H1 (cell line): ENCODE data around the gene RNU5D-1. TPM values are rescaled to one million over a fixed set of nuclear protein-coding genes. Genes with fewer than 3 reads are reported as not detected.
A peak's percentile ranks its signal among the peaks of the same experiment; 100 is the strongest.

ENCODE experiments used
- CTCF ChIA-PET: fragments of 300-600 bp; sonication (Branson Sonifier 250); formaldehyde crosslinking; loops from one replicate; lab custom pipeline; 2021; ENCODE audit not compliant: partially characterized antibody; lab: Charles Lee
- POLR2A ChIA-PET: fragments of 300-600 bp; sonication (Branson Sonifier 250); formaldehyde crosslinking; loops from one replicate; lab custom pipeline; 2021; ENCODE audit warnings: inconsistent platforms; ENCODE audit not compliant: partially characterized antibody; lab: Charles Lee
- DNase-seq, 2 experiments: peaks; one replicate each; pipeline versions ENCODE4 v3.0.0 to v3.0.0-alpha.2; 2010 to 2022; ENCODE audit warnings: low spot score in 2 of 2, low read depth in 1 of 2, mixed read lengths in 1 of 2
- FAIRE-seq: peaks from 2 replicates; lab custom pipeline; 2011; peaks lifted over from hg19 to GRCh38; lab: Jason Lieb, UNC
- H2AFZ ChIP-seq: 2 replicates; pipeline ENCODE4 v1.8.1; 2012; ENCODE audit warnings: low read length, inconsistent platforms
- H2AK5ac ChIP-seq: 2 replicates; pipeline ENCODE4 v1.6.1; 2013; ENCODE audit warnings: low read depth, low read length
- H2BK120ac ChIP-seq: replicated peaks from 2 replicates; pipeline ENCODE3; 2013; ENCODE audit warnings: low read depth, low read length, inconsistent platforms
- H2BK12ac ChIP-seq: 2 replicates; pipeline ENCODE4 v1.6.1; 2013; ENCODE audit warnings: low read depth, low read length
- H2BK15ac ChIP-seq: 2 replicates; pipeline ENCODE4 v1.6.1; 2013; ENCODE audit warnings: low read length
- H2BK20ac ChIP-seq: 2 replicates; pipeline ENCODE4 v1.6.1; 2013; ENCODE audit warnings: low read length
- H2BK5ac ChIP-seq: 2 replicates; pipeline ENCODE4 v1.6.1; 2013; ENCODE audit warnings: low read depth, low read length
- H3K14ac ChIP-seq: 2 replicates; pipeline ENCODE4 v1.6.1; 2013; ENCODE audit warnings: inconsistent platforms; ENCODE audit not compliant: insufficient read length
- H3K18ac ChIP-seq: 2 replicates; pipeline ENCODE4 v1.6.1; 2013; ENCODE audit warnings: low read length; ENCODE audit errors: extremely low read depth
- H3K23ac ChIP-seq: 2 replicates; pipeline ENCODE4 v1.6.1; 2013; ENCODE audit warnings: inconsistent platforms; ENCODE audit not compliant: insufficient read length
- H3K23me2 ChIP-seq: 2 replicates; pipeline ENCODE4 v1.6.1; 2013; ENCODE audit warnings: low read depth, low read length
- H3K27ac ChIP-seq: 2 replicates; pipeline ENCODE4 v1.6.1; 2011; ENCODE audit warnings: low read depth, low read length, inconsistent platforms
- H3K27me3 ChIP-seq, 4 experiments: replicated peaks in 1 of 4; 1 replicate in 1 of 4; 2 replicates in 3 of 4; pipeline versions ENCODE4 v1.6.1 to v1.8.1; 2011 to 2013; ENCODE audit warnings: low read length in 3 of 4, mild to moderate bottlenecking in 3 of 4, inconsistent platforms in 2 of 4, mixed read lengths in 2 of 4, moderate library complexity in 1 of 4; ENCODE audit not compliant: control insufficient read depth in 3 of 4, insufficient read depth in 3 of 4; ENCODE audit errors: extremely low read depth in 1 of 4
- H3K36me3 ChIP-seq, 4 experiments: 2 replicates each; pipeline versions ENCODE4 v1.6.1 to v1.8.1; 2011 to 2013; ENCODE audit warnings: mild to moderate bottlenecking in 4 of 4, low read length in 3 of 4, moderate library complexity in 2 of 4, control low read depth in 1 of 4, inconsistent platforms in 1 of 4; ENCODE audit not compliant: insufficient read depth in 4 of 4, control insufficient read depth in 2 of 4
- H3K4ac ChIP-seq: replicated peaks from 2 replicates; pipeline ENCODE3; 2013; ENCODE audit warnings: low read length, low read depth, mixed read lengths, inconsistent platforms; ENCODE audit not compliant: insufficient read length
- H3K4me1 ChIP-seq, 4 experiments: replicated peaks in 1 of 4; 1 replicate in 1 of 4; 2 replicates in 3 of 4; pipeline versions ENCODE4 v1.6.1 to v1.8.1; 2011 to 2013; ENCODE audit warnings: low read length in 3 of 4, inconsistent platforms in 2 of 4, mixed read lengths in 1 of 4; ENCODE audit not compliant: insufficient read depth in 4 of 4, control insufficient read depth in 3 of 4
- H3K4me2 ChIP-seq, 2 experiments: 2 replicates each; pipeline versions ENCODE4 v1.6.1 to v1.8.1; 2011 to 2013; ENCODE audit warnings: low read depth in 2 of 2, low read length in 2 of 2, control low read depth in 1 of 2, inconsistent platforms in 1 of 2, mild to moderate bottlenecking in 1 of 2; ENCODE audit not compliant: insufficient read depth in 1 of 2
- H3K4me3 ChIP-seq, 4 experiments: fragments of 200-600, 300-600 bp in 1 of 4; sonication (generic), shearing (Covaris generic), sonication (Bioruptor Twin) in 1 of 4; 2 replicates each; pipeline versions ENCODE4 v1.5.1 to v1.8.1; 2011 to 2016; ENCODE audit warnings: low read length in 4 of 4, low read depth in 3 of 4, control low read depth in 2 of 4, inconsistent platforms in 2 of 4, mild to moderate bottlenecking in 2 of 4, mixed read lengths in 1 of 4, moderate library complexity in 1 of 4; ENCODE audit not compliant: insufficient read depth in 2 of 4; ENCODE audit errors: extremely low read depth in 1 of 4
- H3K56ac ChIP-seq: replicated peaks from 2 replicates; pipeline ENCODE3; 2013; ENCODE audit warnings: low read depth, mild to moderate bottlenecking, mixed read lengths, low read length, inconsistent platforms; ENCODE audit not compliant: insufficient read length
- H3K79me1 ChIP-seq: 2 replicates; pipeline ENCODE4 v1.6.1; 2013; ENCODE audit warnings: low read depth, low read length, control low read depth
- H3K79me2 ChIP-seq, 2 experiments: 2 replicates each; pipeline versions ENCODE4 v1.6.1 to v1.8.1; 2012 to 2013; ENCODE audit warnings: low read length in 2 of 2, mild to moderate bottlenecking in 2 of 2, inconsistent platforms in 1 of 2; ENCODE audit not compliant: insufficient read depth in 2 of 2, control insufficient read depth in 1 of 2
- H3K9ac ChIP-seq, 4 experiments: replicated peaks in 1 of 4; 1 replicate in 1 of 4; 2 replicates in 3 of 4; pipeline versions ENCODE4 v1.6.1 to v1.8.1; 2011 to 2013; ENCODE audit warnings: low read depth in 3 of 4, low read length in 3 of 4, control low read depth in 2 of 4, mild to moderate bottlenecking in 2 of 4, moderate library complexity in 2 of 4, inconsistent platforms in 1 of 4; ENCODE audit errors: extremely low read depth in 1 of 4
- H3K9me3 ChIP-seq, 2 experiments: 2 replicates each; pipeline versions ENCODE4 v1.6.1 to v1.8.1; 2012 to 2013; ENCODE audit warnings: mild to moderate bottlenecking in 2 of 2, moderate library complexity in 2 of 2, control low read depth in 1 of 2, inconsistent platforms in 1 of 2, low read depth in 1 of 2, low read length in 1 of 2, mixed read lengths in 1 of 2; ENCODE audit not compliant: insufficient read depth in 2 of 2
- H4K20me1 ChIP-seq, 2 experiments: replicated peaks in 1 of 2; 2 replicates each; pipeline versions ENCODE3 to v1.8.1; 2011 to 2013; ENCODE audit warnings: inconsistent platforms in 2 of 2, low read length in 2 of 2, mild to moderate bottlenecking in 1 of 2; ENCODE audit not compliant: insufficient read depth in 2 of 2, control insufficient read depth in 1 of 2
- H4K5ac ChIP-seq: 2 replicates; pipeline ENCODE4 v1.6.1; 2013; ENCODE audit warnings: low read length, low read depth, mixed read lengths, inconsistent platforms; ENCODE audit not compliant: insufficient read length
- H4K8ac ChIP-seq: 2 replicates; pipeline ENCODE4 v1.8.0; 2013; ENCODE audit warnings: mild to moderate bottlenecking, moderate library complexity, low read length, inconsistent platforms; ENCODE audit not compliant: insufficient read depth; ENCODE audit errors: extremely low read depth
- H4K91ac ChIP-seq: replicated peaks from 2 replicates; pipeline ENCODE3; 2013; ENCODE audit warnings: low read length, mixed read lengths, inconsistent platforms; ENCODE audit not compliant: insufficient read length
- BCL11A ChIP-seq, 2 experiments: IDR thresholded peaks; one replicate each; pipeline ENCODE4 v1.6.1; 2011; ENCODE audit warnings: low read depth in 2 of 2, low read length in 2 of 2, mild to moderate bottlenecking in 2 of 2
- KDM1A ChIP-seq: fragments of 200-600, 300-600 bp; sonication (generic); IDR thresholded peaks from 2 replicates; pipeline ENCODE4 v1.7.1; 2016; ENCODE audit warnings: mild to moderate bottlenecking, low read length, borderline replicate concordance
- TBP ChIP-seq: IDR thresholded peaks from 2 replicates; pipeline ENCODE4 v1.6.1; 2011; ENCODE audit warnings: low read depth, low read length, improper control_type of control experiment
- WGBS, 2 experiments: shearing (Covaris generic) in 1 of 2; methylation state at CpG; one replicate each; pipeline versions ENCODE4 v1.1.6 to v1.1.7; 2013 to 2015; ENCODE audit warnings: low lambda C conversion rate in 2 of 2, mixed read lengths in 2 of 2, inconsistent platforms in 1 of 2, low coverage in 1 of 2, missing lambda C conversion rate in 1 of 2; ENCODE audit not compliant: insufficient replicate concordance in 2 of 2, insufficient coverage in 1 of 2, insufficient read length in 1 of 2; ENCODE audit errors: extremely low coverage in 1 of 2, missing lambda C conversion rate in 1 of 2; 5-methylcytosine and 5-hydroxymethylcytosine counted together
- polyA plus RNA-seq, 7 experiments: library from polyadenylated mRNA; depleted of rRNA in 3 of 7; stranded (reverse) in 5 of 7; unstranded in 2 of 7; fragments of >200 nt in 5 of 7; fragments of 200-250 nt in 2 of 7; gene quantifications; 1 replicate in 5 of 7; 2 replicates in 1 of 7; 4 replicates in 1 of 7; pipeline versions ENCODE4 v1.2.1 to v1.2.3, GENCODE V29; 2011 to 2013; ENCODE audit warnings: missing spikeins in 2 of 7, mixed read lengths in 2 of 7
- total RNA-seq: library from RNA; stranded (reverse); fragmentation: NEBNext Ultra II Directional; extraction: Animal tissue kit (Norgen Biotek cat#: 25700); gene quantifications from 2 replicates; pipeline ENCODE4 v1.2.1, GENCODE V29; 2021

Gene RNU5D-1
- total and polyA plus RNA-seq, 2 of the 8 experiments (the other 6 are each of a cell fraction or from before 2014, with no cell fraction given): under 0.01 TPM; not detected in 1

GRCh38 chr1:44739307-44740178 is 8.6 kb upstream of the RNU5D-1 start, which contains the start of gene KIF2C:
Gene KIF2C, plus strand, starts transcription at chr1:44739837. Its CDS starts 96 bp downstream, at chr1:44739933.
- peaks cover 0 to 7% of the 10 kb centered on the region in 2 experiments; a peak in 1 of 4 replicates for H3K9me3 ChIP-seq
- H2BK5ac ChIP-seq: peak within 1 kb of the TSS; percentile 96
- H2BK20ac ChIP-seq: no peak within 1 kb of the TSS
- peak within 1 kb of the TSS; percentile 2 for H2BK120ac ChIP-seq
- no peaks in the 10 kb centered on the region for H3K27me3 ChIP-seq
- peaks cover 11 to 22% (median 13%) of the 10 kb centered on the region in 4 experiments for H3K36me3 ChIP-seq
- DNase-seq: peak; percentile 91 to 97
- H3K56ac ChIP-seq: peak within 1 kb of the TSS; percentile 50
- 8% methylated on average over 57 of the region's 57 CpGs; no CpG with 5 or more reads in 1 of the 2 experiments for WGBS, 2 experiments
- H2BK15ac ChIP-seq: 0 out of 2 replicates have a peak within 1 kb of the TSS, but pooled peaks have one; percentile 22
- H3K4me1 ChIP-seq: peaks cover 0 to 3% (median 2%) of the 10 kb centered on the region in 4 experiments; a peak in 3 of 7 replicates
- peak within 1 kb of the TSS; percentile 77 to 93 (median 87) for H3K9ac ChIP-seq
- H3K23ac ChIP-seq: no peak within 1 kb of the TSS
- peak; percentile 65 for FAIRE-seq
- H2BK12ac ChIP-seq: peak within 1 kb of the TSS; percentile 0; the same call in 1 of the 2 replicates
- peak within 1 kb of the TSS; percentile 61 for H4K91ac ChIP-seq
- H2AK5ac ChIP-seq: no peak within 1 kb of the TSS
- peak within 1 kb of the TSS; percentile 49 for H3K18ac ChIP-seq
- CTCF ChIA-PET: interaction anchor here (1.3 to 2.1 kb wide), 2 partner anchors 8 to 10 kb away, joined by 4 to 6 read pairs; partner anchors contain the start of gene RNU5D-1
- no peaks in the 10 kb centered on the region for H4K20me1 ChIP-seq
- H3K27ac ChIP-seq: peak within 1 kb of the TSS; percentile 83
- no peak within 1 kb of the TSS for H3K14ac ChIP-seq
- peaks cover 3% of the 10 kb centered on the region; the same call in 1 of the 2 replicates for H3K23me2 ChIP-seq
- H3K4ac ChIP-seq: peak within 1 kb of the TSS; percentile 48
- peak within 1 kb of the TSS; percentile 67 to 82 for H3K4me2 ChIP-seq
- H3K79me1 ChIP-seq: peaks cover 7% of the 10 kb centered on the region
- H3K79me2 ChIP-seq: peaks cover 2 to 30% of the 10 kb centered on the region in 2 experiments; a peak in 3 of 4 replicates
- POLR2A ChIA-PET: interaction anchor here (0.6 to 10.5 kb wide), 9 partner anchors 9 to 90 kb away, joined by 3 to 120 read pairs (median 6); partner anchors contain the start of genes RNU5D-1 and RPS8
- H4K8ac ChIP-seq: peak within 1 kb of the TSS; percentile 63; the same call in 1 of the 2 replicates
- H3K4me3 ChIP-seq: peak within 1 kb of the TSS; percentile 54 to 98 (median 94)
- peak within 1 kb of the TSS; percentile 26 for H4K5ac ChIP-seq
- H2AFZ ChIP-seq: peak within 1 kb of the TSS; percentile 62
- TF ChIP-seq TBP (peak; percentile 73), KDM1A (no peak), BCL11A (IDR thresholded peaks at IDR 0.05; ENCODE audit: low read depth in 2 of 2, low read length in 2 of 2) (no peak)
